Measurements from ENCODE around the gene SCO2. TPM values are rescaled to one million over a fixed set of nuclear protein-coding genes. Genes with fewer than 3 reads are reported as not detected.

The SCO2 gene
- total RNA-seq, 1 experiment from 2014 or later, result 6.5 TPM

DNA sequence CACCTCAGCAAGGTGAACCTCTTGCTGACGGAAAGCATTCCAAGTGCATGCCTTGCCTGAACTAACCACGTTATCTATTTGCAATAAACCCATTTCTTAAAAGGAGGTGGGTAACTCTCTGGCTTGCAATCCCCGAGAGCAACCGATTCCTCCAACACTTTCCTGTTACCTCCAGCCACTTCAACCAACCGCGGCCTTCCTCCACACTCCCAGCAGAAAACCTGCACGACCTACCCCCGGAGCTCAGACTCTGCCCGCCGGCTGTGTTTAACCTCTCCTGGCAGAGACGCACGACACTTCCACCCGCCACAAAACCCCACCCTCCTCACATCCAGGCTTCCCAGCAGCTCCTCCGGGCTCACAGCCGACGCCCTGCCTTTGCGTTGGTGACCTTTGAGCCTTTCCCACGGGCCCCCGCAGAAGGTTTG is 708 bp downstream of the SCO2 start:
- H3K4me3 Mint-ChIP-seq (ENCODE audit: unreplicated experiment), result peak overlapping the region; percentile 89
- DNase-seq, result peak in 1 of 2 experiments; percentile 72
- H3K4me1 ChIP-seq, result peaks cover 17% of the 10 kb centered on the region
- no peaks in the 10 kb centered on the region for H3K27me3 ChIP-seq (replicated peaks; ENCODE audit: control insufficient read depth, insufficient read depth, low read length)
- H3K27me3 Mint-ChIP-seq (ENCODE audit: insufficient read depth, unreplicated experiment), result no peaks in the 10 kb centered on the region
- ChIA-PET POLR2A (interaction anchor here (0.9 to 2.5 kb wide), 3 partner anchors 10 to 39 kb away, joined by 3 to 71 read pairs (median 12); partner anchors contain the start of genes LMF2, NCAPH2 and SYCE3), CTCF (interaction anchor here (0.6 to 3.2 kb wide), 6 partner anchors 16 to 263 kb away, joined by 3 to 43 read pairs (median 12); partner anchors contain the start of genes LMF2, MAPK12, NCAPH2 and SYCE3)
- peak overlapping the region; percentile 87 for H3K4me3 ChIP-seq (ENCODE audit: low read depth, low read length)
- peak overlapping the region; percentile 91 for H3K27ac Mint-ChIP-seq (ENCODE audit: unreplicated experiment)
- peaks cover 51% of the 10 kb centered on the region for H3K36me3 Mint-ChIP-seq (ENCODE audit: insufficient read depth, unreplicated experiment)
- no TSS peak for BruUV-seq (replicated peaks)
- no peak for TF ChIP-seq CTCF (IDR thresholded peaks at IDR 0.05; ENCODE audit: insufficient read depth in 1 of 2, low read depth in 1 of 2, low read length in 1 of 2, severe bottlenecking in 1 of 2, unreplicated experiment in 1 of 2)
- intact Hi-C loops (cut with micrococcal nuclease; ENCODE audit: unreplicated experiment), result loop anchor here (5.0 kb wide), 1 partner anchor 58 kb away; the partner anchor contains the start of gene CHKB
- H3K9me3 Mint-ChIP-seq (ENCODE audit: unreplicated experiment), result no peaks in the 10 kb centered on the region
- H3K36me3 ChIP-seq (ENCODE audit: control insufficient read depth, insufficient read depth, low read length), result no peaks in the 10 kb centered on the region
- H3K4me1 Mint-ChIP-seq (ENCODE audit: low read depth, unreplicated experiment), result peaks cover 14% of the 10 kb centered on the region
- H3K9me3 ChIP-seq, result no peaks in the 10 kb centered on the region

GRCh38 chr22:50523806-50524675 is 1.4 kb downstream of the SCO2 start:
- H3K9me3 Mint-ChIP-seq (ENCODE audit: unreplicated experiment), result no peaks in the 10 kb centered on the region

More at GRCh38 chr22:50523806-50524675, 1.4 kb downstream of the SCO2 start:
- DNase-seq, result peak; percentile 30 to 62
- H3K27me3 Mint-ChIP-seq (ENCODE audit: insufficient read depth, unreplicated experiment), result no peaks in the 10 kb centered on the region
- peak overlapping the region; percentile 91 for H3K27ac Mint-ChIP-seq (ENCODE audit: unreplicated experiment)
- peaks cover 17% of the 10 kb centered on the region for H3K4me1 ChIP-seq
- POLR2A ChIA-PET, result interaction anchor here (0.9 to 2.5 kb wide), 3 partner anchors 9 to 39 kb away, joined by 3 to 71 read pairs (median 12); partner anchors contain the start of genes LMF2, NCAPH2 and SYCE3
- peaks cover 53% of the 10 kb centered on the region for H3K36me3 Mint-ChIP-seq (ENCODE audit: insufficient read depth, unreplicated experiment)
- no peak for TF ChIP-seq CTCF (IDR thresholded peaks at IDR 0.05; ENCODE audit: insufficient read depth in 1 of 2, low read depth in 1 of 2, low read length in 1 of 2, severe bottlenecking in 1 of 2, unreplicated experiment in 1 of 2)
- intact Hi-C loops (cut with micrococcal nuclease; ENCODE audit: unreplicated experiment), result no loop called here
- peak overlapping the region; percentile 87 for H3K4me3 ChIP-seq (ENCODE audit: low read depth, low read length)
- H3K36me3 ChIP-seq (ENCODE audit: control insufficient read depth, insufficient read depth, low read length), result no peaks in the 10 kb centered on the region
- no TSS peak for BruUV-seq (replicated peaks)
- CTCF ChIA-PET, result interaction anchor here (2.6 to 3.2 kb wide), 2 partner anchors 16 to 39 kb away, joined by 32 to 43 read pairs; partner anchors contain the start of genes LMF2, NCAPH2 and SYCE3
- H3K4me3 Mint-ChIP-seq (ENCODE audit: unreplicated experiment), result peak overlapping the region; percentile 89
- no peaks in the 10 kb centered on the region for H3K9me3 ChIP-seq
- H3K27me3 ChIP-seq (replicated peaks; ENCODE audit: control insufficient read depth, insufficient read depth, low read length), result no peaks in the 10 kb centered on the region
- peaks cover 14% of the 10 kb centered on the region for H3K4me1 Mint-ChIP-seq (ENCODE audit: low read depth, unreplicated experiment)

All from Caco-2 (cell line).